ENCODE data around the gene GLB1L2. TPM values are rescaled to one million over a fixed set of nuclear protein-coding genes. Genes with fewer than 3 reads are reported as not detected.

Gene GLB1L2
- total RNA-seq, 3 donors from 2014 or later (not counting 1 experiment from before 2014, with no cell fraction given): 0.57 to 3.3 (median 0.61) TPM

DNA sequence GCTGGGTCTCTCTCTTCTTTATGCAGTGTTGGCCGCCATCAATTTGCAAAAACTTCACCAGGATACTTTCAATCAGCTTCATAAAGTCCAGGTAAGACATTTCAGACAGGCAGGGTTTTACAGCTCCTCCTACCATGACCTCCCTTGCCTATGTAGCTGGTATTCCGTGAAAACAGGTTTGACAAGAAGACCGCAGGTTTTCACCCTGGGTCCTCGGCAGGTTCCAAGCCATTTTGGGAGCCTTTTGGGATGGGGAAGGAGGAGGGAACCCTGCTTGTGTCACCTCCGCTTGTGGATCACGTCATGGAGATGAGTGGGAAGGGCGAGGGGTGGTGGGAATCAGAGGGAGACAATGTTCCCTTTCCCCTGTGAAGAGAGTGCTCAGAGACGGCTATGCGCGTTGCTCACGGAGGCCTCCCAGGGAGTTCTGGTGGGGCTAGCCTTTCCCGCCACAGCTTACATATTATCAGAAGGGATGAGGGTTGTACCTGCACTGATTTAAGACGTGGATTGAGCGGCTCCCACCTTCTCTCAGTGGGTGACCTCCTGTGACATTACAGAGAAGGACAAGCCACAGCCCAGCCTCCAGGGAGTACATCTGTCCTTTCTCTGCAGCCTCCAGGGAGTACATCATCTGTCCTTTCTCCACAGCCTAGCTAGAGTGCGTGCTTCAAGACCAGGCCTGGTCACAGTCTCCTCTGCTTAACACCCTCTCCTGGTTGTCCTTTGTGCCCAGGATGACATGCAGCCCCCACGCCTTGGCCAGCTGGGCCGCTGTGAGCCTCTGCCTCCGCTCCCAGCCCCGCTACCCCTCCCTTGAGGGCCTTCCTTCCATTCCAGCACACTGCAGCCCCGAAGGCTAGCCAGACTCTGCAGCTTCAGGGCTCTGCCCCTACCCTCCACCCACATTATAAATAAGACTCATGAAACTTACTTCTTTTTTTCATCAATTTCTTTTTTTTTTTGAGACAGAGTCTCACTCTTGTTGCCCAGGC, 38.4 kb upstream of the GLB1L2 start:
- TF ChIP-seq, protein P1, sequence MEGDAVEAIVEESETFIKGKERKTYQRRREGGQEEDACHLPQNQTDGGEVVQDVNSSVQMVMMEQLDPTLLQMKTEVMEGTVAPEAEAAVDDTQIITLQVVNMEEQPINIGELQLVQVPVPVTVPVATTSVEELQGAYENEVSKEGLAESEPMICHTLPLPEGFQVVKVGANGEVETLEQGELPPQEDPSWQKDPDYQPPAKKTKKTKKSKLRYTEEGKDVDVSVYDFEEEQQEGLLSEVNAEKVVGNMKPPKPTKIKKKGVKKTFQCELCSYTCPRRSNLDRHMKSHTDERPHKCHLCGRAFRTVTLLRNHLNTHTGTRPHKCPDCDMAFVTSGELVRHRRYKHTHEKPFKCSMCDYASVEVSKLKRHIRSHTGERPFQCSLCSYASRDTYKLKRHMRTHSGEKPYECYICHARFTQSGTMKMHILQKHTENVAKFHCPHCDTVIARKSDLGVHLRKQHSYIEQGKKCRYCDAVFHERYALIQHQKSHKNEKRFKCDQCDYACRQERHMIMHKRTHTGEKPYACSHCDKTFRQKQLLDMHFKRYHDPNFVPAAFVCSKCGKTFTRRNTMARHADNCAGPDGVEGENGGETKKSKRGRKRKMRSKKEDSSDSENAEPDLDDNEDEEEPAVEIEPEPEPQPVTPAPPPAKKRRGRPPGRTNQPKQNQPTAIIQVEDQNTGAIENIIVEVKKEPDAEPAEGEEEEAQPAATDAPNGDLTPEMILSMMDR (IDR thresholded peaks at IDR 0.05): no peak
- DNase-seq (no peak), ATAC-seq (no peak)
- no peak overlapping the region for H3K27ac ChIP-seq (ENCODE audit: low read length)
- Mint-ChIP-seq H3K9me3 (no peaks in the 10 kb centered on the region), H3K27me3 (ENCODE audit: low read depth in 2 of 2) (peaks cover 6 to 34% of the 10 kb centered on the region in 2 donors), H3K4me3 (no peak overlapping the region), H3K4me1 (no peaks in the 10 kb centered on the region), H3K27ac (no peak overlapping the region), H3K36me3 (no peaks in the 10 kb centered on the region)
- H3K36me3 ChIP-seq (ENCODE audit: control insufficient read depth, insufficient read depth, low read length): no peaks in the 10 kb centered on the region
- intact Hi-C loops (cut with micrococcal nuclease): no loop called here
- H3K4me3 ChIP-seq (ENCODE audit: low read length): no peak overlapping the region
- WGBS (ENCODE audit: insufficient coverage): 79% methylated on average over 16 of the region's 20 CpGs
- H3K27me3 ChIP-seq (ENCODE audit: control insufficient read depth, insufficient read depth, low read length): no peaks in the 10 kb centered on the region
- H3K9me3 ChIP-seq (ENCODE audit: control insufficient read depth, insufficient read depth, low read length): no peaks in the 10 kb centered on the region
- H3K4me1 ChIP-seq (ENCODE audit: control insufficient read depth, insufficient read depth, low read length): no peaks in the 10 kb centered on the region

DNA sequence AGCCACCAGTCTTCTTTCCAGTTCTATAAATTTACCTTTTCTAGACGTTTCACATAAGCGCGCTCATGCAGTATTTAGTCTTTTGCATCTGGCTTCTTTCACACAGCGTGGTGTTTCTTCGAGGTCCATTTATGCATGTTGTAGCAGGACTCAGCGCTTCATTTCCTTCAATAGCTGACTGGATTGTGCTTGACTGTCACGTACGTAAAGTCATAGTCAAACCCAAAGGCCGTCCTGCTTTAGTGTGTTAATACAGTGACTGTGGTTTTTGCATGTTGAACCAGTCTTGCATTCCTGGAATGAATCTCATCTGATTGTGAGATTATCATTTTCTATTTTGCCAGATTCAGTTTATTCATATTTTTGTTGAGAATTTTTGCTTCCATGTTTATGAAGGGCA, 37.1 kb upstream of the GLB1L2 start:
- no peaks in the 10 kb centered on the region for H3K9me3 ChIP-seq (ENCODE audit: control insufficient read depth, insufficient read depth, low read length)
- H3K27me3 Mint-ChIP-seq (ENCODE audit: low read depth in 2 of 2): peaks cover 11 to 33% of the 10 kb centered on the region in 2 donors
- H3K4me1 Mint-ChIP-seq: no peaks in the 10 kb centered on the region
- no peak overlapping the region for H3K4me3 Mint-ChIP-seq
- ATAC-seq: no peak
- no peaks in the 10 kb centered on the region for H3K36me3 ChIP-seq (ENCODE audit: control insufficient read depth, insufficient read depth, low read length)
- H3K4me1 ChIP-seq (ENCODE audit: control insufficient read depth, insufficient read depth, low read length): no peaks in the 10 kb centered on the region
- H3K36me3 Mint-ChIP-seq: no peaks in the 10 kb centered on the region
- no peak overlapping the region for H3K27ac Mint-ChIP-seq
- TF ChIP-seq, protein P1 (IDR thresholded peaks at IDR 0.05): no peak
- H3K27me3 ChIP-seq (ENCODE audit: control insufficient read depth, insufficient read depth, low read length): no peaks in the 10 kb centered on the region
- no peaks in the 10 kb centered on the region for H3K9me3 Mint-ChIP-seq
- DNase-seq: no peak
- no peak overlapping the region for H3K27ac ChIP-seq (ENCODE audit: low read length)
- intact Hi-C loops (cut with micrococcal nuclease): no loop called here
- H3K4me3 ChIP-seq (ENCODE audit: low read length): no peak overlapping the region
- WGBS (ENCODE audit: insufficient coverage): 85% methylated on average over 9 of the region's 9 CpGs

DNA sequence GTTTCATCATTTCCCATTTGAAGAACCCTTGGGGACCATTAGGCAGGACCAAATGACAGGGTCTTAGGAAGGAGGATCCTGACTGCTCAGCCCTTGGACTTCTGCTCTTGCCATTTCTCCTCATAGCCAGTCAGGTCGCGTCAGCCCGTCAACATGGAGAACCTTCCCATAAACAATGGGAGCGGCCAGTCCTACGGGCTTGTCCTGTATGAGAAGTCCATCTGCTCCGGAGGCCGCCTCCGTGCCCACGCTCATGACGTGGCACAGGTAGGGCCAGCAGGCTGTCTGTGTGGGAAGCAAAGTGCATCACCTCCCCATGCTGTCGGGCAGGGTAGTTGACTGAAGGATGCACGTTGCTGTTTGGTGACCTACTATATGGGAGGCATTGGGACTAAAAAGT, 19.6 kb upstream of the GLB1L2 start:
- peaks cover 6% of the 10 kb centered on the region for H3K9me3 ChIP-seq (ENCODE audit: control insufficient read depth, insufficient read depth, low read length)
- intact Hi-C loops (cut with micrococcal nuclease): no loop called here
- no peaks in the 10 kb centered on the region for H3K4me1 Mint-ChIP-seq
- H3K27ac Mint-ChIP-seq: no peak overlapping the region
- no peak for DNase-seq
- WGBS (ENCODE audit: insufficient coverage): 87% methylated on average over 12 of the region's 12 CpGs
- no peak overlapping the region for H3K4me3 Mint-ChIP-seq
- no peak overlapping the region for H3K4me3 ChIP-seq (ENCODE audit: low read length)
- H3K36me3 Mint-ChIP-seq: peaks cover 6% of the 10 kb centered on the region
- H3K27ac ChIP-seq (ENCODE audit: low read length): no peak overlapping the region
- ATAC-seq: no peak
- H3K27me3 Mint-ChIP-seq (ENCODE audit: low read depth in 2 of 2): peaks cover 14 to 31% of the 10 kb centered on the region in 2 donors
- H3K36me3 ChIP-seq (ENCODE audit: control insufficient read depth, insufficient read depth, low read length): no peaks in the 10 kb centered on the region
- peaks cover 4% of the 10 kb centered on the region for H3K27me3 ChIP-seq (ENCODE audit: control insufficient read depth, insufficient read depth, low read length)
- H3K9me3 Mint-ChIP-seq: peaks cover 0 to 3% of the 10 kb centered on the region in 2 donors
- no peaks in the 10 kb centered on the region for H3K4me1 ChIP-seq (ENCODE audit: control insufficient read depth, insufficient read depth, low read length)
- TF ChIP-seq, protein P1 (IDR thresholded peaks at IDR 0.05): no peak

Data from natural killer cell (primary cell).